ENCODE data around the gene ZNF654.

ZNF654 gene

DNA sequence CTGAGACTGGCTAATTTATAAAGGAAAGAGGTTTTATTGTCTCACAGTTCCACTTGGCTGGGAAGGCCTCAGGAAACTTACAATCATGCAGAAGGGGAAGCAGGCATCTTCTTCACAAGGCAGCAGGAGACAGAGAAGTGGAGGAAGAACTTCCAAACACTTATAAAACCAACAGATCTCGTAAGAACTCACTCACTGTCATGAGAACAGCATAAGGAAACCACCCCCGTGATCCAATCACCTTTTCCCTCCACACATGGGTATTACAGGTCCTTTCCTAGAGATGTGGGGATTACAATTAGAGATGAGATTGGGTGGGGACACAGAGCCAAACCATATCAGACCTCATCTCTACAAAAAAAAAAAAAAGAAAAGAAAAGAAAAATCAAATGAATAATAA, 26.0 kb upstream of the ZNF654 start:
- H3K27ac ChIP-seq (ENCODE audit: low read depth, low read length): no peak overlapping the region
- peaks cover 0 to 7% (median 0%) of the 10 kb centered on the region in 5 donors for H3K9me3 ChIP-seq (ENCODE audit: control insufficient read depth in 5 of 5, low read length in 5 of 5)

DNA sequence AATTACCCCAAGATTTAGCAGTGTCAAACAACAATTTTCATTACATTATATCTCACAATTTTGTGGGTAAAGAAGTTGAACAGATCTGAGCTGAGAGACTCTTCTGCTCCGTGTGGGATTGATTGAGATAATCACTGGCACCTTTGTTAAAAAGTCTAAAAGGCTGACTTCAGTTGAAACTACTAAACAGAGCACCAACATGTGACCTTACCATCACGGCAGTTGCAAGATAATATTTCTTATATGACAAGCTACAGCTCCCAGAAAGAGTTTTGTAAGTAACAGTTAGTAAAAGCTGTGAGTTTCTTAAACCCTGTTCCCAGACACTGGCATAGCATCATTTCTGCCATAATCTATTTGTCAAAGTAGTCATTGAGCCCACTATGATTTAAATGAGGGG, 25.2 kb upstream of the ZNF654 start:
- Histone ChIP-seq H3K4me1 (ENCODE audit: control insufficient read depth in 5 of 5, insufficient read depth in 5 of 5, low read length in 5 of 5) (peaks cover 0 to 20% (median 12%) of the 10 kb centered on the region in 5 donors), H3K27ac (ENCODE audit: low read depth, low read length) (no peak overlapping the region), H3K27me3 (ENCODE audit: control insufficient read depth in 5 of 5, insufficient read depth in 4 of 5, low read length in 5 of 5) (no peaks in the 10 kb centered on the region), H3K4me3 (ENCODE audit: low read depth in 1 of 5, low read length in 5 of 5) (no peak overlapping the region), H3K9me3 (ENCODE audit: control insufficient read depth in 5 of 5, low read length in 5 of 5) (peaks cover 0 to 2% (median 0%) of the 10 kb centered on the region in 5 donors), H3K9ac (ENCODE audit: low read length in 5 of 5) (no peak overlapping the region), H3K36me3 (ENCODE audit: control insufficient read depth in 5 of 5, insufficient read depth in 5 of 5, low read length in 5 of 5) (no peaks in the 10 kb centered on the region)

More for the DNA sequence above, 26.0 kb upstream of the ZNF654 start:
- Histone ChIP-seq H3K9ac (ENCODE audit: low read length in 5 of 5) (no peak overlapping the region), H3K27me3 (ENCODE audit: control insufficient read depth in 5 of 5, insufficient read depth in 4 of 5, low read length in 5 of 5) (no peaks in the 10 kb centered on the region), H3K4me3 (ENCODE audit: low read depth in 1 of 5, low read length in 5 of 5) (no peak overlapping the region), H3K4me1 (ENCODE audit: control insufficient read depth in 5 of 5, insufficient read depth in 5 of 5, low read length in 5 of 5) (peaks cover 0 to 20% (median 12%) of the 10 kb centered on the region in 5 donors), H3K36me3 (ENCODE audit: control insufficient read depth in 5 of 5, insufficient read depth in 5 of 5, low read length in 5 of 5) (no peaks in the 10 kb centered on the region)

DNA sequence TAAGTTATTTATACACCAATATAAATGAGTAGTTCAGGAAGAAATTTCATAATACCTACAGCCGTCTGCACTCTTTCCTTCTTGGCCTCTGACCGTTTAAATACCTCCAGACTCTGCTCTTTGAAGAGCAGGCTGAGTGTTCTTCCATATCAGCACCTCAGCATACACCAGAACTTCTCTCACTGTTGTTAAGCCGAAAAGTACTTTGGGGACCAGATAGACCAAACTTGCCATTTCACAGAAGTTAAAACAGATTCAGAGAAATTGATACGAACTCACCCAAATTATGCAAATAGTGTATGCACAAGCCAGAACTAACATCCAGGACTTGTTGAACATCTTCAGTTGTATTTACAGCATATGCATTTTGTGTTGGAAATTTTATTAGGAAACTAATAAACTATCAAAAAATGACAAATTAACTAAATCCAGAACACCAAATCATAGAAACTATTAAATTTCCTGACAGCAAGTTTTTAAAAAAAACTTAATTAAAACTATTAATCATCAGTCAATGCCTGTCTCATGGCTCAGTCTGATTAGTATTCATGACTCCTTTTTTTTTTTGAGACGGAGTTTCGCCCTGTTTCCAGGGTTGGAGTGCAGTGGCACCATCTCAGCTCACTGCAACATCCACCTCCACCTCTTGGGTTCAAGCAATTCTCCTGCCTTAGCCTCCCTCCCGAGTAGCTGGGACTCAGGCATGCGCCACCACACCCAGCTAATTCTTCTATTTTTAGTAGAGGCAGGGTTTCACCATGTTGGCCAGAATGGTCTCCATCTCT, 24.4 kb upstream of the ZNF654 start:
- Histone ChIP-seq H3K36me3 (ENCODE audit: control insufficient read depth in 5 of 5, insufficient read depth in 5 of 5, low read length in 5 of 5) (no peaks in the 10 kb centered on the region), H3K4me1 (ENCODE audit: control insufficient read depth in 5 of 5, insufficient read depth in 5 of 5, low read length in 5 of 5) (peaks cover 0 to 20% (median 12%) of the 10 kb centered on the region in 5 donors), H3K27me3 (ENCODE audit: control insufficient read depth in 5 of 5, insufficient read depth in 4 of 5, low read length in 5 of 5) (no peaks in the 10 kb centered on the region), H3K4me3 (ENCODE audit: low read depth in 1 of 5, low read length in 5 of 5) (no peak overlapping the region), H3K27ac (ENCODE audit: low read depth, low read length) (no peak overlapping the region), H3K9ac (ENCODE audit: low read length in 5 of 5) (no peak overlapping the region), H3K9me3 (ENCODE audit: control insufficient read depth in 5 of 5, low read length in 5 of 5) (peaks cover 0 to 2% (median 0%) of the 10 kb centered on the region in 5 donors)

DNA sequence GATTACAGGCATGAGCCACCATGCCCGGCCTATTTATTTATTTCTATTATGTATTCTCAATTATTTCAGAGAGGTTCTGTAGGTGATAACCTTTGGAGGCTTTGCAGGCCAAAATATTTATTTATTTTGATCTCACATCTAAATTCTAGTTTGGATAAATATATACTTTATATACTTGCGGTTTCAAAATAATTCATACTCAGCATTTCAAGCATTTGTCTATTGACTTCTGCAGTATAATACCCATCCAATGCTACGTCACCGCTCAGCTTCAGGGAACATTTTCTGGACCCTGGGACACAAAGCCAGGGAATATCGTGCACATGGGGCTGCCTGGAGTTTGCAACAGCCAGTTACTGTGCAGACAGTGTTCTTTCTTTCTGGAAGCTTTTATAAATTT, 22.8 kb upstream of the ZNF654 start:
- no peak overlapping the region for H3K27ac ChIP-seq (ENCODE audit: low read depth, low read length)
- peaks cover 0 to 17% (median 11%) of the 10 kb centered on the region in 5 donors for H3K4me1 ChIP-seq (ENCODE audit: control insufficient read depth in 5 of 5, insufficient read depth in 5 of 5, low read length in 5 of 5)
- H3K9ac ChIP-seq (ENCODE audit: low read length in 5 of 5): no peak overlapping the region

DNA sequence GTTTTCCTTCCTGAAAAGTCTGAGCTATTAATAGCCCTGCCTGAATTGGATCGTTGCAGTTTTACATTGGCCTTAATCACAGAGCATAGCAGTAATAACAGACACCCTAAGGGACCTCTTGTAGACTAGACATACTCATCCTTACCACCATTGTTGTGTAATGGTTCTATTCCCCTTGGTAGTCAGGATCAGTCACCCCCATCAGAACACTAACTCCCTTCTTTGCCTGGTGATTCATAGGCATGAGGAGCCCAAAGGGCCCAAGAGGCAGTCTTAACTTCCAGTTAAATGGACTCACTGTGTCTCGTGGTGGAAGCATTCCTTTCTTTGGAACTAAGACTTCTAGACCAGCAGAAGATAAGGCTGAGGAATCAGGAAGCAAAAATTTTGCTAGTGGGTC, 20.5 kb upstream of the ZNF654 start:
- Histone ChIP-seq H3K27me3 (ENCODE audit: control insufficient read depth in 5 of 5, insufficient read depth in 4 of 5, low read length in 5 of 5) (no peaks in the 10 kb centered on the region), H3K9me3 (ENCODE audit: control insufficient read depth in 5 of 5, low read length in 5 of 5) (peaks cover 0 to 2% (median 0%) of the 10 kb centered on the region in 5 donors), H3K36me3 (ENCODE audit: control insufficient read depth in 5 of 5, insufficient read depth in 5 of 5, low read length in 5 of 5) (no peaks in the 10 kb centered on the region), H3K27ac (ENCODE audit: low read depth, low read length) (no peak overlapping the region), H3K4me1 (ENCODE audit: control insufficient read depth in 5 of 5, insufficient read depth in 5 of 5, low read length in 5 of 5) (peaks cover 0 to 6% (median 0%) of the 10 kb centered on the region in 5 donors), H3K9ac (ENCODE audit: low read length in 5 of 5) (no peak overlapping the region), H3K4me3 (ENCODE audit: low read depth in 1 of 5, low read length in 5 of 5) (no peak overlapping the region)

More for the DNA sequence above, 22.8 kb upstream of the ZNF654 start:
- H3K9me3 ChIP-seq (ENCODE audit: control insufficient read depth in 5 of 5, low read length in 5 of 5): peaks cover 0 to 2% (median 0%) of the 10 kb centered on the region in 5 donors
- no peak overlapping the region for H3K4me3 ChIP-seq (ENCODE audit: low read depth in 1 of 5, low read length in 5 of 5)
- H3K27me3 ChIP-seq (ENCODE audit: control insufficient read depth in 5 of 5, insufficient read depth in 4 of 5, low read length in 5 of 5): no peaks in the 10 kb centered on the region
- no peaks in the 10 kb centered on the region for H3K36me3 ChIP-seq (ENCODE audit: control insufficient read depth in 5 of 5, insufficient read depth in 5 of 5, low read length in 5 of 5)

DNA sequence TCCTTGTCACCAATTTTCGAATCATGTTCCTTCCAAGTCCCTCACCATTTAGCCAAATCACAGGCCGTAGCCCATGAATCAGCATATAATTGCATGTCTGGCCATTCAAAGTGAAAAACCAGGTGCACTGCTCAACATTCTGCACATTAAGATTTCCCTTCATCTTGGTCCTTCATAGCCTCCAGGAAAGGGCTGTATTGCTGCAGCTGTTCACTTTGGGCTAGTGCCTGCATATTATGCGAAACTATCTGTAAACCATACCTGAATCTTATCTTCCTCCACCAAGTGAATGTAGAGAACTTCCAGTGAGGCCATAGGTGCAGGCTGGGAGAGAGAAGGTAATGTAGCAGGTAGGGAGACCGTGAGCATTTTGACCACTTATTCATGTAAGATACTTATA, 18.5 kb upstream of the ZNF654 start:
- no peak overlapping the region for H3K9ac ChIP-seq (ENCODE audit: low read length in 5 of 5)
- H3K27ac ChIP-seq (ENCODE audit: low read depth, low read length): no peak overlapping the region
- no peak overlapping the region for H3K4me3 ChIP-seq (ENCODE audit: low read depth in 1 of 5, low read length in 5 of 5)
- peaks cover 0 to 2% (median 0%) of the 10 kb centered on the region in 5 donors for H3K9me3 ChIP-seq (ENCODE audit: control insufficient read depth in 5 of 5, low read length in 5 of 5)
- H3K4me1 ChIP-seq (ENCODE audit: control insufficient read depth in 5 of 5, insufficient read depth in 5 of 5, low read length in 5 of 5): no peaks in the 10 kb centered on the region
- no peaks in the 10 kb centered on the region for H3K36me3 ChIP-seq (ENCODE audit: control insufficient read depth in 5 of 5, insufficient read depth in 5 of 5, low read length in 5 of 5)
- no peaks in the 10 kb centered on the region for H3K27me3 ChIP-seq (ENCODE audit: control insufficient read depth in 5 of 5, insufficient read depth in 4 of 5, low read length in 5 of 5)

DNA sequence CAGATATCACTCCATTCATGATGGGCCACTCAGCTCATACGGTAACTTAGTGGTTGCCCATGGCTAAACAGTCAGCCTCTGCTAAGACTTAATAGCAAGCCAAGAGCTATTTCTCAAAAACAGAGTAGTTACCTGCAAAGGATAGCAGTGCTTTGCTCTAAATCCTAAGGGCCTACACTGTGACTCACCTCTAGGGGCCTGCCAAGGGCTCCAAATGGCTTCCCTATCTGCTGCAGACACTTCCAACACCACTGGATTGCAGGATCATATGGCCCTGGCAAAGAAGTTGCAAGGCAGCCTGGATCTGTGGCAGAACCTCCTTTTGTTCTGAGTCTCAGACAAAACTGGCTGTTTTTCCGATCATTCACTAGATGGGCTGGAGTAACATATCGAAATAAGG, 18.1 kb upstream of the ZNF654 start:
- no peaks in the 10 kb centered on the region for H3K27me3 ChIP-seq (ENCODE audit: control insufficient read depth in 5 of 5, insufficient read depth in 4 of 5, low read length in 5 of 5)
- no peak overlapping the region for H3K9ac ChIP-seq (ENCODE audit: low read length in 5 of 5)
- H3K4me3 ChIP-seq (ENCODE audit: low read depth in 1 of 5, low read length in 5 of 5): no peak overlapping the region
- H3K27ac ChIP-seq (ENCODE audit: low read depth, low read length): no peak overlapping the region
- H3K4me1 ChIP-seq (ENCODE audit: control insufficient read depth in 5 of 5, insufficient read depth in 5 of 5, low read length in 5 of 5): no peaks in the 10 kb centered on the region
- H3K9me3 ChIP-seq (ENCODE audit: control insufficient read depth in 5 of 5, low read length in 5 of 5): peaks cover 0 to 2% (median 0%) of the 10 kb centered on the region in 5 donors
- H3K36me3 ChIP-seq (ENCODE audit: control insufficient read depth in 5 of 5, insufficient read depth in 5 of 5, low read length in 5 of 5): no peaks in the 10 kb centered on the region

DNA sequence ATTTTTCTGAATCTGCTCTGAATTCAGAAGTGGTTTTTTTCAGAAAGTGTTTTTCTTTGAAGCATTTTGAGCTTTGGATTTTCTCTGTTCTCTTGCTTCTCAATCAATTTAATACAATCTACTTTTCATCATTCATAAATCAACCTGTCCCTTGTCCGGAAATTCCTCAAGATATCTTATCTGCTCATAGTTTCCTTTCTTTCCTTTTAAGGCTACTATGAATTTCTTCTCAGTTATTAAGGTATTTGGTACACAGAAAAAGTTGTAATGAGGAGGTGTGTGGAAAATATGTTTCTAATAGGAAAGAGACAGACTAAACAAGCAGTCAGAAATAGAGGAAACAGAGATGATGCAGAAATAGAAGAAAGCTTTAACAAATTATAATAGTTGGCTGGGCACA, 14.6 kb upstream of the ZNF654 start:
- no peak overlapping the region for H3K9ac ChIP-seq (ENCODE audit: low read length in 5 of 5)
- no peaks in the 10 kb centered on the region for H3K36me3 ChIP-seq (ENCODE audit: control insufficient read depth in 5 of 5, insufficient read depth in 5 of 5, low read length in 5 of 5)
- peaks cover 0 to 2% (median 0%) of the 10 kb centered on the region in 5 donors for H3K9me3 ChIP-seq (ENCODE audit: control insufficient read depth in 5 of 5, low read length in 5 of 5)
- H3K4me3 ChIP-seq (ENCODE audit: low read depth in 1 of 5, low read length in 5 of 5): no peak overlapping the region
- no peak overlapping the region for H3K27ac ChIP-seq (ENCODE audit: low read depth, low read length)
- no peaks in the 10 kb centered on the region for H3K4me1 ChIP-seq (ENCODE audit: control insufficient read depth in 5 of 5, insufficient read depth in 5 of 5, low read length in 5 of 5)
- no peaks in the 10 kb centered on the region for H3K27me3 ChIP-seq (ENCODE audit: control insufficient read depth in 5 of 5, insufficient read depth in 4 of 5, low read length in 5 of 5)

DNA sequence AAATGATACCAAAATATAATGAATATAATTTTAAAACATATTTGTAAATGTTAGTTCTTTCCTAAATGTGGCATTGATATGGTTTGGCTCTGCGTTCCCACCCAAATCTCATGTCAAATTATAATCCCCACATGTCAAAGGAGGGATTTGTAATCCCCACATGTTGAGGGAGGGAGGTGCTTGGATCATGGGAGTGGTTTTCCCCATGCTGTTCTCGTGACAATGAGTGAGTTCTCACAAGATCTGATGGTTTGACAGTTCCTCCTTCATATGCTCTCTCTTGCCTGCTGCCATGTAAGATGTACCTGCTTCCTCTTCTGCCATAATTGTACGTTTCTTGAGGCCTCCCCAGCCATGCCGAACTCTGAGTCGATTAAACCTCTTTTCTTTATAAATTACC, 12.3 kb upstream of the ZNF654 start:
- Histone ChIP-seq H3K4me1 (ENCODE audit: control insufficient read depth in 5 of 5, insufficient read depth in 5 of 5, low read length in 5 of 5) (no peaks in the 10 kb centered on the region), H3K9me3 (ENCODE audit: control insufficient read depth in 5 of 5, low read length in 5 of 5) (no peaks in the 10 kb centered on the region), H3K27me3 (ENCODE audit: control insufficient read depth in 5 of 5, insufficient read depth in 4 of 5, low read length in 5 of 5) (no peaks in the 10 kb centered on the region), H3K36me3 (ENCODE audit: control insufficient read depth in 5 of 5, insufficient read depth in 5 of 5, low read length in 5 of 5) (no peaks in the 10 kb centered on the region), H3K27ac (ENCODE audit: low read depth, low read length) (no peak overlapping the region), H3K4me3 (ENCODE audit: low read depth in 1 of 5, low read length in 5 of 5) (no peak overlapping the region), H3K9ac (ENCODE audit: low read length in 5 of 5) (no peak overlapping the region)

DNA sequence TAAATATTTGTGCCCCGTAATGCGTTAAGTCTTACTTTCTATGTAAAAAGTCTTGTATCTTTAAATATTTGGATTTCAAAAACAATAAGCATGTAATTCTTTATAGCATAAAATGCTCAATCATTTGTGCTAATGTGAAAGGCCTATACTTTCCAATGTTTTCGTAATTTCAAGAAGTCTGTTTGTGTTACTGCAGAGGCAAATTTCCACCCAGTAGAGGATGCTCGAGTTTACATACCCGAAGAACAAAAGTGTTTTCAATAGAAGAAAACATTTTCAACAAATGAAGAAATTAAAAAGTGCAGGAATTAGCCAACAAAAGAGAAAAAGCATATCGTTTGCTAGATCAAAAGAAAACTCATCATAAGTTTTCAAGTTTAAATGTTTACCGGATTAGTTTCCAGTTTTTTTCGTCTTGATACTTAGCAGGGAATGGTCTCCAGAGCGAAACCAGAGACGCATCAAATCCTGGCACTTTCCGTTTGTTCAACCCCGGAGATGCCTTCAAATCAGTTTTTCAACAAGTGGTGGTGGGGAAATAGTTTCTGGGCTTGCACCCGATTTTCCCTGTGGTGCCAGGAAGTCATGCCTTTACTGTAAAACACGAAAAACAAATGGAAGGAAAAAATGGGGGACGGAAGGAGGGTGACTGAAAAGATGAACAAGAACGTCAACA, 1.3 kb upstream of the ZNF654 start:
- Histone ChIP-seq H3K4me3 (ENCODE audit: low read depth in 1 of 5, low read length in 5 of 5) (peak overlapping the region; percentile 86 to 98 (median 96)), H3K9me3 (ENCODE audit: control insufficient read depth in 5 of 5, low read length in 5 of 5) (no peaks in the 10 kb centered on the region), H3K4me1 (ENCODE audit: control insufficient read depth in 5 of 5, insufficient read depth in 5 of 5, low read length in 5 of 5) (peaks cover 0 to 39% (median 35%) of the 10 kb centered on the region in 5 donors)

More for the DNA sequence above, 1.3 kb upstream of the ZNF654 start:
- H3K36me3 ChIP-seq (ENCODE audit: control insufficient read depth in 5 of 5, insufficient read depth in 5 of 5, low read length in 5 of 5): peaks cover 13 to 19% (median 14%) of the 10 kb centered on the region in 5 donors
- peak overlapping the region; percentile 77 to 97 (median 94) for H3K9ac ChIP-seq (ENCODE audit: low read length in 5 of 5)
- no peaks in the 10 kb centered on the region for H3K27me3 ChIP-seq (ENCODE audit: control insufficient read depth in 5 of 5, insufficient read depth in 4 of 5, low read length in 5 of 5)
- H3K27ac ChIP-seq (ENCODE audit: low read depth, low read length): peak overlapping the region; percentile 90

Data from subcutaneous abdominal adipose tissue (tissue), 5 donors.